ENCODE data around the gene ATF7IP.

The ATF7IP gene

GRCh38 chr12:14410841-14411569 is 45.5 kb downstream of the ATF7IP start:
- CTCF ChIA-PET: interaction anchor here (0.7 to 1.7 kb wide), 2 partner anchors 9 to 21 kb away, joined by 3 to 5 read pairs; no protein-coding TSS in a partner anchor
- POLR2A ChIA-PET: no interaction called here
- Histone ChIP-seq H3K36me3 (ENCODE audit: control insufficient read depth in 2 of 2, insufficient read depth in 1 of 2, low read length in 2 of 2) (no peaks in the 10 kb centered on the region), H3K9me3 (ENCODE audit: control insufficient read depth, insufficient read depth, low read depth, low read length) (no peaks in the 10 kb centered on the region), H3K27ac (ENCODE audit: extremely low read depth, low read depth, low read length) (no peak overlapping the region), H3K4me1 (ENCODE audit: control insufficient read depth, insufficient read depth, low read length) (peaks cover 8% of the 10 kb centered on the region; the same call in 1 of the 2 replicates), H3K4me3 (ENCODE audit: low read depth, low read length) (no peak overlapping the region)
- no peak for TF ChIP-seq ZNF76 (tag by site-specific recombination; IDR thresholded peaks at IDR 0.05; ENCODE audit: borderline replicate concordance, low read depth)
- TF ChIP-seq ZNF791 (tag by site-specific recombination; IDR thresholded peaks at IDR 0.05): no peak
- peak; percentile 42; the same call in 1 of the 2 replicates for TF ChIP-seq ZNF140 (tag by site-specific recombination; IDR thresholded peaks at IDR 0.05)
- no peak for TF ChIP-seq ZNF843 (tag by site-specific recombination; IDR thresholded peaks at IDR 0.05)
- TF ChIP-seq ZBTB48 (tag by site-specific recombination; IDR thresholded peaks at IDR 0.05): no peak
- TF ChIP-seq, protein P1, sequence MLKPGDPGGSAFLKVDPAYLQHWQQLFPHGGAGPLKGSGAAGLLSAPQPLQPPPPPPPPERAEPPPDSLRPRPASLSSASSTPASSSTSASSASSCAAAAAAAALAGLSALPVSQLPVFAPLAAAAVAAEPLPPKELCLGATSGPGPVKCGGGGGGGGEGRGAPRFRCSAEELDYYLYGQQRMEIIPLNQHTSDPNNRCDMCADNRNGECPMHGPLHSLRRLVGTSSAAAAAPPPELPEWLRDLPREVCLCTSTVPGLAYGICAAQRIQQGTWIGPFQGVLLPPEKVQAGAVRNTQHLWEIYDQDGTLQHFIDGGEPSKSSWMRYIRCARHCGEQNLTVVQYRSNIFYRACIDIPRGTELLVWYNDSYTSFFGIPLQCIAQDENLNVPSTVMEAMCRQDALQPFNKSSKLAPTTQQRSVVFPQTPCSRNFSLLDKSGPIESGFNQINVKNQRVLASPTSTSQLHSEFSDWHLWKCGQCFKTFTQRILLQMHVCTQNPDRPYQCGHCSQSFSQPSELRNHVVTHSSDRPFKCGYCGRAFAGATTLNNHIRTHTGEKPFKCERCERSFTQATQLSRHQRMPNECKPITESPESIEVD (tag by site-specific recombination; IDR thresholded peaks at IDR 0.05): peak; percentile 54; the same call in 1 of the 2 replicates
- TF ChIP-seq REPIN1 (tag by site-specific recombination; IDR thresholded peaks at IDR 0.05; ENCODE audit: low read depth): no peak
- TF ChIP-seq ZNF112 (tag by site-specific recombination; IDR thresholded peaks at IDR 0.05): no peak
- TF ChIP-seq HIC1 (tag by site-specific recombination; IDR thresholded peaks at IDR 0.05): peak; percentile 31; the same call in 1 of the 2 replicates
- no peak for TF ChIP-seq ZFP41 (tag by site-specific recombination; IDR thresholded peaks at IDR 0.05; ENCODE audit: borderline replicate concordance)
- no peak for TF ChIP-seq ZNF585B (tag by site-specific recombination; IDR thresholded peaks at IDR 0.05)
- no peak for TF ChIP-seq ZSCAN30 (tag by site-specific recombination; IDR thresholded peaks at IDR 0.05)
- no peak for TF ChIP-seq ZBTB8A (tag by site-specific recombination; IDR thresholded peaks at IDR 0.05)
- no peak for TF ChIP-seq ZNF544 (tag by site-specific recombination; IDR thresholded peaks at IDR 0.05)
- TF ChIP-seq ZNF514 (tag by site-specific recombination; IDR thresholded peaks at IDR 0.05): no peak
- TF ChIP-seq ZNF175 (tag by site-specific recombination; IDR thresholded peaks at IDR 0.05): no peak
- TF ChIP-seq GLI4 (tag by site-specific recombination; IDR thresholded peaks at IDR 0.05): no peak
- TF ChIP-seq ZNF555 (tag by site-specific recombination; conservative IDR thresholded peaks at IDR 0.05): no peak
- TF ChIP-seq MEIS1 (CRISPR knock-in tag; IDR thresholded peaks at IDR 0.05; ENCODE audit: borderline replicate concordance): no peak
- TF ChIP-seq ZNF157 (tag by site-specific recombination; IDR thresholded peaks at IDR 0.05): no peak
- TF ChIP-seq GFI1B (tag by site-specific recombination; IDR thresholded peaks at IDR 0.05): no peak
- TF ChIP-seq ZFP3 (tag by site-specific recombination; IDR thresholded peaks at IDR 0.05; ENCODE audit: low read depth): no peak
- TF ChIP-seq SP7 (tag by site-specific recombination; IDR thresholded peaks at IDR 0.05): peak; percentile 68
- TF ChIP-seq ZNF792 (tag by site-specific recombination; IDR thresholded peaks at IDR 0.05): no peak
- TF ChIP-seq ZNF366 (tag by site-specific recombination; conservative IDR thresholded peaks at IDR 0.05): no peak
- no peak for TF ChIP-seq EGR2 (tag by site-specific recombination; IDR thresholded peaks at IDR 0.05; ENCODE audit: low read depth)
- no peak for TF ChIP-seq OSR2 (tag by site-specific recombination; IDR thresholded peaks at IDR 0.05)
- TF ChIP-seq ZNF391 (tag by site-specific recombination; IDR thresholded peaks at IDR 0.05; ENCODE audit: borderline replicate concordance, low read depth): no peak
- TF ChIP-seq ZNF561 (tag by site-specific recombination; IDR thresholded peaks at IDR 0.05; ENCODE audit: borderline replicate concordance): no peak
- TF ChIP-seq ZBTB10 (tag by site-specific recombination; IDR thresholded peaks at IDR 0.05): no peak
- TF ChIP-seq, protein P2, sequence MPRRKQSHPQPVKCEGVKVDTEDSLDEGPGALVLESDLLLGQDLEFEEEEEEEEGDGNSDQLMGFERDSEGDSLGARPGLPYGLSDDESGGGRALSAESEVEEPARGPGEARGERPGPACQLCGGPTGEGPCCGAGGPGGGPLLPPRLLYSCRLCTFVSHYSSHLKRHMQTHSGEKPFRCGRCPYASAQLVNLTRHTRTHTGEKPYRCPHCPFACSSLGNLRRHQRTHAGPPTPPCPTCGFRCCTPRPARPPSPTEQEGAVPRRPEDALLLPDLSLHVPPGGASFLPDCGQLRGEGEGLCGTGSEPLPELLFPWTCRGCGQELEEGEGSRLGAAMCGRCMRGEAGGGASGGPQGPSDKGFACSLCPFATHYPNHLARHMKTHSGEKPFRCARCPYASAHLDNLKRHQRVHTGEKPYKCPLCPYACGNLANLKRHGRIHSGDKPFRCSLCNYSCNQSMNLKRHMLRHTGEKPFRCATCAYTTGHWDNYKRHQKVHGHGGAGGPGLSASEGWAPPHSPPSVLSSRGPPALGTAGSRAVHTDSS (tag by site-specific recombination; IDR thresholded peaks at IDR 0.05): no peak
- no peak for TF ChIP-seq ZNF580 (tag by site-specific recombination; IDR thresholded peaks at IDR 0.05)
